K562 (cell line): ENCODE data around the gene SNRNP40.

Experiments
- GABPA ChIP-seq: fragments of 200-800 bp; sonication (Bioruptor generic); conservative IDR thresholded peaks from 2 replicates; pipeline ENCODE4 v1.6.1; 2016; ENCODE audit warnings: low read depth, missing genetic modification characterization, missing compliant biosample characterization
- ZNF395 ChIP-seq: fragments of 200-800 bp; sonication (Bioruptor generic); IDR thresholded peaks from 2 replicates; pipeline ENCODE4 v1.6.1; 2017; ENCODE audit warnings: missing genetic modification characterization, missing compliant biosample characterization

GRCh38 chr1:31266547-31266946 is 30.0 kb downstream of the SNRNP40 start:
- TF ChIP-seq ZNF395 (CRISPR knock-in tag) (no peak), GABPA (tag) (no peak)
